Activated naive CD8-positive, alpha-beta T cell treated with anti-CD3 and anti-CD28 coated beads, Interleukin-2, amount 10 ng/mL, durations not matched to agents 7 days and 5 days (primary cell): ENCODE data around the gene C1orf159. TPM values are rescaled to one million over a fixed set of nuclear protein-coding genes. Genes with fewer than 3 reads are reported as not detected.
"Not testable (repeated sequence)": the region's sequence is repeated elsewhere in the genome, so short reads cannot be mapped to it uniquely, and the experiment has no call there.

ENCODE experiments used
- ATAC-seq: fragments of 150-1000 bp; cut with Tn5 transposase; one replicate; pipeline ENCODE4 v1.10.0; 2021; ENCODE audit warnings: low read depth, moderate library complexity
- POLR2A ChIA-PET: fragments of 350-600 bp; sonication (Branson Sonifier 250); formaldehyde crosslinking; loops from one replicate; lab custom pipeline; 2021; ENCODE audit warnings: antibody characterized with exemption; lab: Charles Lee
- DNase-seq: peaks from one replicate; pipeline ENCODE4 v3.0.0; 2021
- H3K27ac Mint-ChIP-seq: one replicate; pipeline ENCODE4 v1.8.0; 2022; ENCODE audit warnings: mild to moderate bottlenecking, mixed read lengths
- H3K27me3 Mint-ChIP-seq: one replicate; pipeline ENCODE4 v1.8.0; 2022; ENCODE audit warnings: mild to moderate bottlenecking, moderate library complexity, mixed read lengths
- H3K36me3 Mint-ChIP-seq: one replicate; pipeline ENCODE4 v1.8.0; 2021; ENCODE audit warnings: mild to moderate bottlenecking, mixed read lengths
- H3K4me1 Mint-ChIP-seq: one replicate; pipeline ENCODE4 v1.8.0; 2021; ENCODE audit warnings: mixed read lengths
- H3K4me3 Mint-ChIP-seq: one replicate; pipeline ENCODE4 v1.8.0; 2022; ENCODE audit warnings: mild to moderate bottlenecking, moderate library complexity, mixed read lengths
- H3K9me3 Mint-ChIP-seq: one replicate; pipeline ENCODE4 v1.8.0; 2021; ENCODE audit warnings: mixed read lengths
- total RNA-seq, 2 experiments: library from RNA; stranded (reverse); gene quantifications; one replicate each; pipeline ENCODE4 v1.2.3, GENCODE V29; 2021

C1orf159 gene
- total RNA-seq, 2 experiments from 2014 or later, result 22.7 to 23.0 TPM

DNA sequence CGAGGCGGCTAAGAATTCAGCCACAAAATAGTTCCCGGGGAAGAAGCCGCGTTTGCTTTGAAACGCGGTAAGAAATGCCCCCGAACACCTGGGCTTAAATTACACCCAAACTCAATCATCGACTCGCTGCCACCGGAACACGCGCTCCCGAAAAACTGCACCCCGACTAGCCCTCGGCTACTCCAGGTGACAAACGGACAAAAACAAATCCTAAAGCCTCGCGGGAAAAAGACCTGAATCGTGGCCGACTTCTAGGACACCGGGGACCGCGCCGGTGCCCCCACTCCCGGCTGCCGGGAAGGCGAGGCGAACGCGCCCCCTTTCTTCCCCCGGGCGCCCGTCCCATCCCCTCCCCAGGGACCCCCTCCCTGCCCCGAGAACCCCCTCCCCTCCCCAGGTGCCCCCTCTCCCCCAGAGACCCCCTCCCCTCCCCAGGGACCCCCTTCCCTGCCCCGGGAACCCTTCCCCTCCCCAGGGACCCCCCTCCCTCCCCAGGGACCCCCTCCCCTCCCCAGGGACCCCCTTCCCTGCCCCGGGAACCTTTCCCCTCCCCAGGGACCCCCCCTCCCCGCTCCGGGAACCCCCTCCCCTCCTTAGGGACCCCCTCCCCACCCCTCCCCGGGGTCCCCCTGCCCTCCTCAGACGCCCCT, 628 bp downstream of the C1orf159 start:
- Mint-ChIP-seq H3K4me1 (peaks cover 7% of the 10 kb centered on the region), H3K36me3 (peaks cover 30% of the 10 kb centered on the region), H3K9me3 (peaks cover 11% of the 10 kb centered on the region), H3K27me3 (no peaks in the 10 kb centered on the region), H3K4me3 (peak overlapping the region; percentile 85), H3K27ac (peak overlapping the region; percentile 79)
- ATAC-seq (no peak), DNase-seq (peak; percentile 39)
- POLR2A ChIA-PET, result interaction anchor here (2.0 to 2.1 kb wide), 2 partner anchors 11 to 116 kb away, joined by 6 to 8 read pairs; partner anchors contain the start of genes B3GALT6 and SDF4

DNA sequence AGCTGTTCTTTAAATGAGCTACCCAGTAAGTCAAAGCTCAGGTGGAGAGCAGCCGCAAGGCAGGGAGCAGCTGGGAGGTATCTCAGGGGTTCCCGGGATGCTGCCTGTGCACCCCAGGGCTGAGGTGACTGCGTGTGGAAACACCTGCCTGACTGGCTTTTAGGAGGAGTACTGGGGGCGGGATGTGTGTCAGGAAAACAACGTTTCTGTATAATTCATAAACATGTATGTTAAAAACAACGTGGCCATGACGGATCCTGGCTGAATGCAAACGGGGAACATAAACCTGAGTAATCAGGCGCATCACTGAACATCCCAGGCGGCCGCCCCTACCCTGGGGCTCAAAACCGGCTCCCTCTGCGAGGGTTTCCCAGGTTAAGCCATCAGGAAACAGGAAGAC, 1.5 kb downstream of the C1orf159 start:
- Mint-ChIP-seq H3K9me3 (peaks cover 11% of the 10 kb centered on the region), H3K4me1 (peaks cover 8% of the 10 kb centered on the region), H3K27ac (peak overlapping the region; percentile 79), H3K27me3 (no peaks in the 10 kb centered on the region), H3K36me3 (peaks cover 33% of the 10 kb centered on the region), H3K4me3 (peak overlapping the region; percentile 85)
- no peak for ATAC-seq
- DNase-seq, result peak; percentile 26
- POLR2A ChIA-PET, result interaction anchor here (1.1 to 2.1 kb wide), 2 partner anchors 10 to 159 kb away, joined by 3 to 6 read pairs; partner anchors contain the start of gene UBE2J2

GRCh38 chr1:1112237-1112985, 3.5 kb downstream of the C1orf159 start:
- Mint-ChIP-seq H3K4me1 (peaks cover 13% of the 10 kb centered on the region), H3K9me3 (peaks cover 15% of the 10 kb centered on the region), H3K27me3 (no peaks in the 10 kb centered on the region), H3K4me3 (no peak overlapping the region), H3K27ac (no peak overlapping the region), H3K36me3 (peaks cover 38% of the 10 kb centered on the region)
- DNase-seq (no peak), ATAC-seq (no peak)
- POLR2A ChIA-PET, result no interaction called here

- peaks cover 13% of the 10 kb centered on the region for H3K4me1 Mint-ChIP-seq
- no peak overlapping the region for H3K4me3 Mint-ChIP-seq
- DNase-seq (no peak), ATAC-seq (no peak)
- POLR2A ChIA-PET, result interaction anchor here (0.6 to 0.7 kb wide), 2 partner anchors 98 to 293 kb away, joined by 3 to 4 read pairs; no protein-coding TSS in a partner anchor
- H3K27me3 Mint-ChIP-seq, result no peaks in the 10 kb centered on the region
- H3K36me3 Mint-ChIP-seq, result peaks cover 38% of the 10 kb centered on the region
- H3K9me3 Mint-ChIP-seq, result peaks cover 15% of the 10 kb centered on the region
- H3K27ac Mint-ChIP-seq, result no peak overlapping the region
These were observed 4.2 kb downstream of the C1orf159 start for GRCh38 chr1:1111516-1112236.

- DNase-seq, result no peak
- no peak overlapping the region for H3K4me3 Mint-ChIP-seq
- ATAC-seq, result no peak
- peaks cover 16% of the 10 kb centered on the region for H3K9me3 Mint-ChIP-seq
- peaks cover 40% of the 10 kb centered on the region for H3K36me3 Mint-ChIP-seq
- peaks cover 13% of the 10 kb centered on the region for H3K4me1 Mint-ChIP-seq
- no peak overlapping the region for H3K27ac Mint-ChIP-seq
- POLR2A ChIA-PET, result interaction anchor here (0.5 kb wide), 1 partner anchor 1123 kb away, joined by 3 read pairs; no protein-coding TSS in a partner anchor
- H3K27me3 Mint-ChIP-seq, result no peaks in the 10 kb centered on the region
These were observed 5.3 kb downstream of the C1orf159 start for GRCh38 chr1:1110561-1110971.

DNA sequence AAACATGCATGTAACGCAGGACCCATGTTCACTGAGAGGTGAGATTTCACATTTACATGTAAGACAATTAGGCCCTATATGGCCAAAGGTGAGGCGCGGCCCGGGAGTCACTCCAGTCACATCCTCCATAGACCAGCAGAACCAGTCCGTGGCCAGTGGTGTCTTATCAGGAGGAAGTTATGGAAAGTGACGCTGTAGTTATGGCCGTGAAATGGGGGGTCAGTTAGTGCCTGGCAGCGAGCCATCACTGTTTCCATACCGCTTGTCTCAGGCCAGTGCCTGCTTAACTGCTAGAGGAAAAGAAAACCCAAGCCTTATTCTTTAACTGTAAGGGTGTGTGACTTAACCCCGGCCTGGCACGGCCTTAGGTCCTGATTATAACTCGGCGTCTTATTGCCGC, 6.1 kb downstream of the C1orf159 start:
- POLR2A ChIA-PET, result no interaction called here
- ATAC-seq, result no peak
- Mint-ChIP-seq H3K4me1 (peaks cover 13% of the 10 kb centered on the region), H3K9me3 (peaks cover 16% of the 10 kb centered on the region), H3K4me3 (no peak overlapping the region), H3K27ac (no peak overlapping the region), H3K27me3 (no peaks in the 10 kb centered on the region), H3K36me3 (peaks cover 40% of the 10 kb centered on the region)
- no peak for DNase-seq

- Mint-ChIP-seq H3K4me3 (no peak overlapping the region), H3K27ac (no peak overlapping the region), H3K4me1 (peaks cover 18% of the 10 kb centered on the region), H3K27me3 (no peaks in the 10 kb centered on the region), H3K9me3 (peaks cover 12% of the 10 kb centered on the region), H3K36me3 (peaks cover 43% of the 10 kb centered on the region)
- ATAC-seq, result no peak
- DNase-seq, result peak; percentile 22
- POLR2A ChIA-PET, result no interaction called here
These were observed 9.2 kb downstream of the C1orf159 start for GRCh38 chr1:1106510-1107221.

DNA sequence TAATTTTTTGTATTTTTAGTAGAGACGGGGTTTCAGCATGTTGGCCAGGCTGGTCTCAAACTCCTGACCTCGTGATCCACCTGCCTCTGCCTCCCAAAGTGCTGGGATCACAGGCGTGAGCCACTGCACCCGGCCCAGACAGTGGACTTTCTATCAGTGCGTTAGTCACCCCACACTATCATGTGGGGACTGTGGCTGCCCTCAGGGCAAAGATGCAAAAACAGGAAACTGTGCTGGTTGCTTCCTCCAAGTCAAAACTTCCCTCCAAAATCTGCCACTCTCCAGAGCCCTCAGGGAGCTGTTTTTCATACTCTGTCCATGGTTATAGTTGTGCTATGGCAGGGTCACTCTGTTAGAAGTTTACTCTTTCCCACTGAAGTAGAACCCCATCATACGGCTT, 11.7 kb downstream of the C1orf159 start:
- DNase-seq (peak; percentile 48), ATAC-seq (peak; percentile 58)
- Mint-ChIP-seq H3K4me1 (peaks cover 30% of the 10 kb centered on the region), H3K9me3 (peaks cover 23% of the 10 kb centered on the region), H3K36me3 (peaks cover 47% of the 10 kb centered on the region), H3K27ac (peak overlapping the region; percentile 78), H3K4me3 (peak overlapping the region; percentile 43)
- POLR2A ChIA-PET, result interaction anchor here (0.5 to 1.5 kb wide), 3 partner anchors 10 to 65 kb away, joined by 3 to 6 read pairs (median 3); no protein-coding TSS in a partner anchor
- H3K27me3 Mint-ChIP-seq, result not testable (repeated sequence)

DNA sequence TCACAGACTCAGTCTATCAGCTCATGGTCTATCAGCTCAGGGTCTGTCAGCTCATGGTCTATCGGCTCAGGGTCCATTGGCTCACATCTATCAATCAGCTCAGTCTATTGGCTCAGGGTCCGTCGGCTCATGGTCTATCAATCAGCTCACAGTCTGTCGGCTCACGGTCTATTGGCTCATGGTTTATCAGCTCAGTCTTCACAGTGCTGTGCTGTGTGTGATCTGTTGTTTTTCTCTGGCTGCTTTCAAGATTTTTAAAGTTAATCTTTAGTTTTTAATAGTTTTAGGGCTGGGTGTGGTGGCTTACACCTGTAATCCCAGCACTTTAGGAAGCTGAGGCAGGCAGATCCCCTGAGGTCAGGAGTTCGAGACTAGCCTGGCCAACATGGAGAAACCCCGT, 14.4 kb downstream of the C1orf159 start:
- H3K9me3 Mint-ChIP-seq, result peaks cover 29% of the 10 kb centered on the region
- ATAC-seq (no peak), DNase-seq (no peak)
- no peak overlapping the region for H3K27ac Mint-ChIP-seq
- H3K27me3 Mint-ChIP-seq, result no peaks in the 10 kb centered on the region
- H3K4me3 Mint-ChIP-seq, result no peak overlapping the region
- H3K36me3 Mint-ChIP-seq, result peaks cover 52% of the 10 kb centered on the region
- H3K4me1 Mint-ChIP-seq, result peaks cover 33% of the 10 kb centered on the region
- POLR2A ChIA-PET, result no interaction called here

- Mint-ChIP-seq H3K4me3 (peak overlapping the region; percentile 43), H3K27ac (peak overlapping the region; percentile 72), H3K36me3 (peaks cover 53% of the 10 kb centered on the region), H3K27me3 (no peaks in the 10 kb centered on the region), H3K4me1 (peaks cover 33% of the 10 kb centered on the region), H3K9me3 (peaks cover 32% of the 10 kb centered on the region)
- ATAC-seq (no peak), DNase-seq (peak; percentile 12)
- POLR2A ChIA-PET, result interaction anchor here (0.9 kb wide), 1 partner anchor 131 kb away, joined by 3 read pairs; no protein-coding TSS in a partner anchor
These were observed 15.6 kb downstream of the C1orf159 start for GRCh38 chr1:1100296-1100695.

DNA sequence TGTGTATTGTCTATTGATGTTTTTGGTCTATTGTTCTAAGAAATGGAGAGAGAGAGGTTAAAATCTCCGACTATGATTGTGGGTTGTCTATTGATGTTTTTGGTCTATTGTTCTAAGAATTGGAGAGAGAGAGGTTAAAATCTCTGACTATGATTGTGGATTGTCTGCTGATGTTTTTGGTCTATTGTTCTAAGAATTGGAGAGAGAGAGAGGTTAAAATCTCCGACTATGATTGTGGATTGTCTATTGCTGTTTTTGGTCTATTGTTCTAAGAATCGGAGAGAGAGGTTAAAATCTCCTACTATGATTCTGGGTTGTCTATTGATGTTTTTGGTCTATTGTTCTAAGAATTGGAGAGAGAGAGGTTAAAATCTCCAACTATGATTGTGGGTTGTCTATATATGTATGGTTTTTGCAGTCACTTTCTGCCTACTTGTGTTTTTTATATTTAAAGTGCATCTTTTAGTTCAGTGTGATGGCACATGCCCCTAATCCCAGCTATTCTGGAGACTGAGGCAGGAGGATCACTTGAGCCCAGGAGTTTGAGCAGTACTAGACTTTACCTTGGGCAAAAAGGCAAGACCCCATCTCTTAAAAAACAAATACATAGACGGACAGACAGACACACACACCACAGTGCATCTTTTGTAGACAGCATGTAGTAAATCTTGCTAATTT, 16.2 kb downstream of the C1orf159 start:
- DNase-seq (peak; percentile 29), ATAC-seq (no peak)
- H3K4me3 Mint-ChIP-seq, result peak overlapping the region; percentile 17
- peaks cover 29% of the 10 kb centered on the region for H3K4me1 Mint-ChIP-seq
- no peaks in the 10 kb centered on the region for H3K27me3 Mint-ChIP-seq
- H3K36me3 Mint-ChIP-seq, result peaks cover 55% of the 10 kb centered on the region
- H3K27ac Mint-ChIP-seq, result peak overlapping the region; percentile 89
- peaks cover 34% of the 10 kb centered on the region for H3K9me3 Mint-ChIP-seq
- POLR2A ChIA-PET, result no interaction called here
